Measurements from ENCODE around the gene NTSR1. TPM values are rescaled to one million over a fixed set of nuclear protein-coding genes. Genes with fewer than 3 reads are reported as not detected.

Gene NTSR1
- total and polyA plus RNA-seq, 2 of the 13 experiments (the other 11 are each of a cell fraction or from before 2014, with no cell fraction given): 0.09 to 0.12 TPM

DNA sequence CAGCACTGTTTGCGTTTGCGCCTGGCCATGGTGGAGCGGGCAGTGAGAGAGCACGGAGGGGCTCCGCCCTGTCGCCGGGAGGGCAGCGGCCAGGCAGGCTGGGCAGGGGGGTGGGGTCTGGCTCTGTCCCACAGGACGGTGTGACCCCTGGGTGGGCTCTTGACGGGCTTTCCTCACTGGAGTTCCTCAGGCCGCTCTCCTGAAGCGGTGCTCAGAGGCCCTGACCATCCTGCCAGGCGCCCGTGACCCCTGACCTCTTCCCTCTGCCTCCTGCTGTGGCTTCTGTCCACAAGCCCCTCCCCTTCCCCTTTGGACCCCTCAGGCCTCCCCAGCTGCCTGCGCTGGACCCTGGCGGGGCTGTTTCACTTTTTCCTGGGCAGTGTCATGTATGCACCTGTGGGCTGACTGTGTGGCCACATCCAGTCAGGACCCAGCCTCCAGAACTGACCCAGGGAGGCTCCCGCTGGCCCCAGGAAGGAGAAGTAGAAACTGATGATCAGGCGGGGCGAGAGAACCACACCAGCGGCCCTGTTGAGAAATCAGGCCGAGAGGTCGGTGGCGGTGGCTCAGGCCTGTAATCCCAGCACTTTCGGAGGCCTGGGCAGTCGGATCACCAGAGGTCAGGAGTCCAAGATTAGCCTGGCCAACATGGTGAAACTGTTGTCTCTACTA is 97.2 kb downstream of the NTSR1 start (continued):
- 0 out of 2 replicates have a peak, but pooled peaks have one; percentile 20 for TF ChIP-seq KLF15 (CRISPR knock-in tag; IDR thresholded peaks at IDR 0.05; ENCODE audit: borderline replicate concordance)
- TF ChIP-seq MEIS2 (CRISPR knock-in tag; IDR thresholded peaks at IDR 0.05): peak; percentile 63
- TF ChIP-seq GABPB1 (CRISPR knock-in tag; IDR thresholded peaks at IDR 0.05): peak; percentile 87
- no peak for TF ChIP-seq MAFK (conservative IDR thresholded peaks at IDR 0.05 in 1 of 2, IDR thresholded peaks at IDR 0.05 in 1 of 2; ENCODE audit: low read length in 2 of 2)
- TF ChIP-seq, protein P1, sequence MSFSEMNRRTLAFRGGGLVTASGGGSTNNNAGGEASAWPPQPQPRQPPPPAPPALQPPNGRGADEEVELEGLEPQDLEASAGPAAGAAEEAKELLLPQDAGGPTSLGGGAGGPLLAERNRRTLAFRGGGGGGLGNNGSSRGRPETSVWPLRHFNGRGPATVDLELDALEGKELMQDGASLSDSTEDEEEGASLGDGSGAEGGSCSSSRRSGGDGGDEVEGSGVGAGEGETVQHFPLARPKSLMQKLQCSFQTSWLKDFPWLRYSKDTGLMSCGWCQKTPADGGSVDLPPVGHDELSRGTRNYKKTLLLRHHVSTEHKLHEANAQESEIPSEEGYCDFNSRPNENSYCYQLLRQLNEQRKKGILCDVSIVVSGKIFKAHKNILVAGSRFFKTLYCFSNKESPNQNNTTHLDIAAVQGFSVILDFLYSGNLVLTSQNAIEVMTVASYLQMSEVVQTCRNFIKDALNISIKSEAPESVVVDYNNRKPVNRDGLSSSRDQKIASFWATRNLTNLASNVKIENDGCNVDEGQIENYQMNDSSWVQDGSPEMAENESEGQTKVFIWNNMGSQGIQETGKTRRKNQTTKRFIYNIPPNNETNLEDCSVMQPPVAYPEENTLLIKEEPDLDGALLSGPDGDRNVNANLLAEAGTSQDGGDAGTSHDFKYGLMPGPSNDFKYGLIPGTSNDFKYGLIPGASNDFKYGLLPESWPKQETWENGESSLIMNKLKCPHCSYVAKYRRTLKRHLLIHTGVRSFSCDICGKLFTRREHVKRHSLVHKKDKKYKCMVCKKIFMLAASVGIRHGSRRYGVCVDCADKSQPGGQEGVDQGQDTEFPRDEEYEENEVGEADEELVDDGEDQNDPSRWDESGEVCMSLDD (CRISPR knock-in tag; IDR thresholded peaks at IDR 0.05; ENCODE audit: borderline replicate concordance): peak; percentile 57; the same call in 1 of the 2 replicates
- 0 out of 2 replicates have a peak, but pooled peaks have one; percentile 61 for TF ChIP-seq ZNF674 (CRISPR knock-in tag; IDR thresholded peaks at IDR 0.05; ENCODE audit: low read depth)
- peak; percentile 82 for TF ChIP-seq ZFP37 (CRISPR knock-in tag; IDR thresholded peaks at IDR 0.05; ENCODE audit: borderline replicate concordance)
- TF ChIP-seq TEAD2 (CRISPR knock-in tag; IDR thresholded peaks at IDR 0.05): 0 out of 2 replicates have a peak, but pooled peaks have one; percentile 37
- TF ChIP-seq PHF21A (CRISPR knock-in tag; IDR thresholded peaks at IDR 0.05): peak; percentile 99
- no peak for TF ChIP-seq ZNF776 (CRISPR knock-in tag; IDR thresholded peaks at IDR 0.05)
- peak; percentile 93 for TF ChIP-seq BRD4 (CRISPR knock-in tag; IDR thresholded peaks at IDR 0.05)
- peak; percentile 82; the same call in 1 of the 2 replicates for TF ChIP-seq ZNF614 (CRISPR knock-in tag; IDR thresholded peaks at IDR 0.05; ENCODE audit: borderline replicate concordance)
- peak; percentile 92; the same call in 1 of the 2 replicates for TF ChIP-seq DMAP1 (CRISPR knock-in tag; IDR thresholded peaks at IDR 0.05)
- peak; percentile 9; the same call in 1 of the 2 replicates for TF ChIP-seq ZNF652 (CRISPR knock-in tag; IDR thresholded peaks at IDR 0.05; ENCODE audit: borderline replicate concordance, low read depth)
- TF ChIP-seq, protein P2, sequence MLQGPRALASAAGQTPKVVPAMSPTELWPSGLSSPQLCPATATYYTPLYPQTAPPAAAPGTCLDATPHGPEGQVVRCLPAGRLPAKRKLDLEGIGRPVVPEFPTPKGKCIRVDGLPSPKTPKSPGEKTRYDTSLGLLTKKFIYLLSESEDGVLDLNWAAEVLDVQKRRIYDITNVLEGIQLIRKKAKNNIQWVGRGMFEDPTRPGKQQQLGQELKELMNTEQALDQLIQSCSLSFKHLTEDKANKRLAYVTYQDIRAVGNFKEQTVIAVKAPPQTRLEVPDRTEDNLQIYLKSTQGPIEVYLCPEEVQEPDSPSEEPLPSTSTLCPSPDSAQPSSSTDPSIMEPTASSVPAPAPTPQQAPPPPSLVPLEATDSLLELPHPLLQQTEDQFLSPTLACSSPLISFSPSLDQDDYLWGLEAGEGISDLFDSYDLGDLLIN (CRISPR knock-in tag; IDR thresholded peaks at IDR 0.05; ENCODE audit: borderline replicate concordance): peak; percentile 20; the same call in 1 of the 2 replicates
- peak; percentile 68 for TF ChIP-seq HNRNPLL (IDR thresholded peaks at IDR 0.05; ENCODE audit: low read depth, low read length, poor library complexity, severe bottlenecking)
- TF ChIP-seq, protein P3, sequence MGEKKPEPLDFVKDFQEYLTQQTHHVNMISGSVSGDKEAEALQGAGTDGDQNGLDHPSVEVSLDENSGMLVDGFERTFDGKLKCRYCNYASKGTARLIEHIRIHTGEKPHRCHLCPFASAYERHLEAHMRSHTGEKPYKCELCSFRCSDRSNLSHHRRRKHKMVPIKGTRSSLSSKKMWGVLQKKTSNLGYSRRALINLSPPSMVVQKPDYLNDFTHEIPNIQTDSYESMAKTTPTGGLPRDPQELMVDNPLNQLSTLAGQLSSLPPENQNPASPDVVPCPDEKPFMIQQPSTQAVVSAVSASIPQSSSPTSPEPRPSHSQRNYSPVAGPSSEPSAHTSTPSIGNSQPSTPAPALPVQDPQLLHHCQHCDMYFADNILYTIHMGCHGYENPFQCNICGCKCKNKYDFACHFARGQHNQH (CRISPR knock-in tag; IDR thresholded peaks at IDR 0.05): peak; percentile 96
- TF ChIP-seq NR3C1 (CRISPR knock-in tag; IDR thresholded peaks at IDR 0.05): no peak
- TF ChIP-seq SNAI1 (CRISPR knock-in tag; IDR thresholded peaks at IDR 0.05; ENCODE audit: borderline replicate concordance): peak; percentile 57; the same call in 1 of the 2 replicates
- peak; percentile 83 for TF ChIP-seq KDM5A (IDR thresholded peaks at IDR 0.05; ENCODE audit: borderline replicate concordance, low read length)
- peak; percentile 79 for TF ChIP-seq ZNF329 (CRISPR knock-in tag; IDR thresholded peaks at IDR 0.05; ENCODE audit: low read depth)
- TF ChIP-seq ZFP62 (CRISPR knock-in tag; IDR thresholded peaks at IDR 0.05): no peak
- peak; percentile 97 for TF ChIP-seq NCOR1 (IDR thresholded peaks at IDR 0.05; ENCODE audit: borderline replicate concordance, low read length)
- TF ChIP-seq ZMYM2 (CRISPR knock-in tag; IDR thresholded peaks at IDR 0.05): peak; percentile 64; the same call in 1 of the 2 replicates
- TF ChIP-seq GFI1 (CRISPR knock-in tag; IDR thresholded peaks at IDR 0.05; ENCODE audit: borderline replicate concordance): 0 out of 2 replicates have a peak, but pooled peaks have one; percentile 58
- TF ChIP-seq ZFAT (CRISPR knock-in tag; conservative IDR thresholded peaks at IDR 0.05): no peak
